Left hindlimb (tissue), 1 donor: ENCODE data around the gene VPS8.
"Not testable (repeated sequence)": the region's sequence is repeated elsewhere in the genome, so short reads cannot be mapped to it uniquely, and the experiment has no call there.

ENCODE experiments used
- DNase-seq: peaks from one replicate; pipeline ENCODE4 v3.0.0-alpha.2; 2018

Gene VPS8

GRCh38 chr3:184874709-184875644, 63.0 kb downstream of the VPS8 start:
- no peak for DNase-seq

GRCh38 chr3:184880276-184881019, 68.5 kb downstream of the VPS8 start:
- DNase-seq = no peak

- DNase-seq = no peak
Observed at GRCh38 chr3:184884359-184885017, 72.5 kb downstream of the VPS8 start.

DNA sequence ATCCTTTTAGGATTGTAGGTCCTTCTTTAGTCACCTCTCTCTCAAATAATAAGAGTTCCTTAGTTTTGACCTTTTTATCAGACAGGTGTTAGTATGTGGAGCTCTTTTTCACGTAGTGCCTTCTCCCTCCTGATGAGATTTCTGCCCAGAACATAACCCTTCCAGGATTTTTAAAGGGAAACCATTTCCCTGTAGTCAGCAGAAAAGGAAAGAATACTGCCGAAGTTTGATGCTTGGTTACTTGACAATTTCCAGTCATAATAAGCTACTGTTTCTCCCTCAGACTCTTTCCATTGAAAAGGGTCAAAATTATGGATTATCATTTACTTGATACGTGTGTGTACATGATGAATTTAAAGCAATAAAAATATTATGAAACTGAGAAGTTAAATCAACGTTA, 73.1 kb downstream of the VPS8 start:
- DNase-seq = no peak

DNA sequence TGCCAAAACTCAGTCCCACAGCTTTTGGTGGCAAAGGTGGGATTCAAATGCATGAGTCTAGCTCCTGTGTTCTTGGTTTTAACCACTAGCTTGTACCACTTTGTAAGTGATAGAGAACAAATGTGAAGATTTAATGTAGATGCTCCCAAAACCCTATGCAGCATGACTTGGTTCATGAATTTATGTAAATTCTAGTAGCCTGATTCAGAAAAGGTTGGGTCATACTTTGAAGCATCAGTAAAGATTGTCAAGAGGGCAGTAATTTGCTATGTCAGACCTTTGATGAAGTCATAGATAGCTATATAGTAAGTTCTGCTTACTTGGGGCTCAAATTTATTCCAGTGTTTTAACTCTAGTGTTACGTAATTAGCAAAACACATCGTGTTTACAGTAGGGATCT, 75.6 kb downstream of the VPS8 start:
- no peak for DNase-seq

DNA sequence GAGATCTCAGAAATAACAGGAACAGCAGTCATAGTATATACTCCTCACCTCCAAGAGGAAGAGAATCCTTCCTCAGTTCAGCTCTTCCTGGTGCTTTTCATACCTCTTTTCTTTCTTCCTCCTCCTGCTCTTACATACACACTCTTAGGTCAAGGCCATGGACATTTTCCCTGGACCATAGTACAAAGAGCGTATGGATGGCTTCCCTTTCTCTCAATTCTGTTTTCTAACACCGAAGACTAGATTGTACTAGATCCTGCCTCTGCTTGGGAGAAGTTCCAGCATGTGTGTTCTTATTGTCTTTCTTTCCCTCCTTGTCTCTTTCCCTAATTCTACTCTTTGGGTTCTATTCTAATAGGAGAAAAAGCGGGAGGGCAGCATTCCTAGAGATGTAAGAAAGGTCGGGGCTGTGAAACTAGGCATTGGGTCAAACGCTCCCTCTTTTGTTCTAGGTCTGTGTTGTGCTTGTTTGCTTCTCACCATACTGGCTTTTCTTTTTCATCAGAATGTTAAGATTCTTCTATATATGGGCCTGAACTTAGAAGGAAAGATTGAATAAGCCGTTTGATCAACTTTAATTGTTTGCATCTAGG, 77.4 kb downstream of the VPS8 start:
- DNase-seq = no peak

- no peak for DNase-seq
Observed at GRCh38 chr3:184894051-184894450, 82.1 kb downstream of the VPS8 start.

GRCh38 chr3:184895350-184895749, 83.4 kb downstream of the VPS8 start:
- DNase-seq = no peak

GRCh38 chr3:184896336-184896735, 84.4 kb downstream of the VPS8 start:
- DNase-seq = no peak

- DNase-seq = no peak
Observed at GRCh38 chr3:184899953-184900595, 88.1 kb downstream of the VPS8 start.

GRCh38 chr3:184907031-184907430, 95.1 kb downstream of the VPS8 start:
- not testable (repeated sequence) for DNase-seq

DNA sequence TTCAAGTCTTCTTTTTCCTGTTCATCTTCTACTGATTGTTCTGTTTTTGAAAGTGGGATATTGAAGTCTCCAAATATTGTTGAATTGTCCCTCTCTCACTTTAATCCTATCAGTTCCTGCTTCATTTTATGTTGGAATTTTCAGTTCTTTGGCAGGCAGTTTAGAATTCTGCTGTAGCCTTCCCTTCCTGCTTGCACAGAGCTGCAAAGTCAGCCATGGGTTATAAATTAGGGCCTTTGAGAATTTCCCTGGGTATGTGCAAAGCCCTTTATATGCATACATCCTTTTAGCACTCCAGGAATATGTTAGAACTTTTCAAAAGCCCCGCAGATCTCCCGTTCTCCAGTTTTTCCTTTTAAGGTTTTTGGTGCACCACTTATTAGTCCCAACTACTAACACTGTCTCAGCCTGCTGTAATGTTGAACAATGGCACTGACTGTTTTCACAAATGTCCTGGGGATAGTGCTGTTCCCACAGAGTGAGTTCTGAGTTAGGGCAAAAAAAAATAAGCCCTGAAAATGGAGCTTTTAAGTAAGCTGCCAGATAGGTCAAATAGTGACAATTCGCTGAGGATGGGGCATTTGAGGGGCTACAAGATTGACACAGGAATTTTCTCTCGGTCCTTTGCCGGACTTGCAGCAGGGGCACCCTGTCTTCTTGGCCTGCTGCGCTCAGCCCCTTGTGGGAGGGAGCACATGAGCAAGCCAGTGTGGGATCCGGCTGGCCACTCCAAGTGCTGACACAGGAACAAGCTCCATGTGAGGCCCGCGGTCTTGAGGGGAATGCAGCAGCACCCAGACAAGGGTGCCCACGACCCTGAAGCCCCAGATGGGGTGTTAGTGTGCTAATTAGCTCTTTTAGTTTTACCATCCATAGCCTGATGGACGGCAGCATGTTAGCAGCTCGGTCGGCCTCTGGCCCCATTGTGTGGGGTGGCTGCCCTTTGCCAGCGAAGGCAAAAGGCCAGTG, 96.0 kb downstream of the VPS8 start:
- DNase-seq = no peak

GRCh38 chr3:184908859-184909258, 96.9 kb downstream of the VPS8 start:
- DNase-seq = no peak

DNA sequence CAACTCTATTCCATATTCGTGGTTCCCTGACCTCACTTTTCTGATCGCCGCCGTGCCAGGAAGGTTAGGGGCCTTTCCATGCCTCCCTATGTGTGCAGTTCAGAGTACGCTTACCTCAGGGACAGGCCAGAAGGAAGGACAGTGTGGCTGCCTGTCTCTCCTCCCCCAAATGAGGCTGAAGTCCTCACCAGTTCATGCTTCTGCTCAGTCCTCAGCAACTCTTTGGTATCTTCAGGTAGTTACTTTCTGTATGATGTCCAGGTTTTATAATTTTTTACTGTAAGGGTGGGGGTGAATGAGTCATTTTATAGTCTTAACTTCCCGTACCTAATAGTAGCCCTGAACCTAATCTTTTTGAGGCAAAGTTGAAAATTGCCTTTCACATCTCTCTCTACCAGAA, 98.7 kb downstream of the VPS8 start:
- DNase-seq = no peak

GRCh38 chr3:184911570-184911969, 99.6 kb downstream of the VPS8 start:
- no peak for DNase-seq

GRCh38 chr3:184912163-184912562, 100.2 kb downstream of the VPS8 start:
- DNase-seq = no peak

DNA sequence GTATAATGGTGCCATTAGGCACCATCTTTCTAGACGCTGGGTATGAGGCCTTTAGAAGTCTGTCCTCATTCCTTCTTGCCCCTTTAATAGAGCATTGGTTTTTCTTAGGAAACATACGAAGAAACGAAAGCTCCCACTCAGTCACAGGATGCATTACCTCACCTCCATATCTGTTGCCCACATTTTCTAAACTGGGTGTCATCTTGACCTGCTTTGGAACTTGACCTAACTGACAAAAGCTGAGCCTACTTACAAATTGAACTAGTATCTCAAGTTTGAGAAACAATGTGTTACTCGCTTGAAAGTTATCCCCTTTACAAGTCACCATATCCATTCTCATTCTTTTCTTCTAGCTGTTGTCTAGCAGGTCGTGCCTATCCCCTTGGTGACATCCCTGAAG, 102.7 kb downstream of the VPS8 start:
- no peak for DNase-seq

DNA sequence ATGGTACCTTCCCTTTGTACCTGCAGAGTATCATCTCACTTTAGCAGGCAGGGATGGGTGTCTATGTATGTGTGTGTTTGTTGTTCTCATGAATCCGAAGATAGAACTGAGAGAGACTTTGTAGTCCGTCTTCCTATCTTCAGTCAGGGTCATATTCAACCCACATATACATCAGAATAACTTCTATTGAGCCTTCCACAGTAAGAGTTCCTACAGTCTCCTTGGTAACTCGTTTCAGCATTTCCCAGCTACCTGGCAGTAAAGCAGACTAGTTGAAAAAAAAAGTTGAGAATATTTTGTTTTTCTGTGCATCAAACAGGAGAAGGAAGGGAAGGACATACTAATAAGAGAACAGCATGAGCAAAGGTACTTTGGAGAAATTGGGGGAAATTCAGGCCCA, 106.8 kb downstream of the VPS8 start:
- DNase-seq = no peak

- no peak for DNase-seq
Observed at GRCh38 chr3:184919651-184920050, 107.7 kb downstream of the VPS8 start.

DNA sequence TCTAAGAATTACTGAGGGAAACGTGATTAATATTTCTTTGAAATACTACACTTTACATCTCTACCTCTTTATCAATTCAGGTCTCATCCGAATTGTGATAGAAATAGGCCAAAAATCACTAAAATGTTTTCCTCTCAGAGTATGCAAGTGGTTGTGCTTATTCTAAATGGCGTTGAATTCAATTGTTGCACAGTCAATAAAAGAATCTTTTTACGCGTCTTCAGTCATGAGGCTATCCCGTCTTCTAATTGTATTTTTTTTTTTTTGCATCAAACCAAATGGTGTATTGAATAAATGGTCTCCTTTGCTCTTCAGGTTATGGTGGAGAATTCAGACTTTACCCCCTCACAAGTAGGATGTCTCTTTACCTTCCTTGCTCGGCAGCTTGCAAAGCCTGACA, 112.6 kb downstream of the VPS8 start:
- no peak for DNase-seq

DNA sequence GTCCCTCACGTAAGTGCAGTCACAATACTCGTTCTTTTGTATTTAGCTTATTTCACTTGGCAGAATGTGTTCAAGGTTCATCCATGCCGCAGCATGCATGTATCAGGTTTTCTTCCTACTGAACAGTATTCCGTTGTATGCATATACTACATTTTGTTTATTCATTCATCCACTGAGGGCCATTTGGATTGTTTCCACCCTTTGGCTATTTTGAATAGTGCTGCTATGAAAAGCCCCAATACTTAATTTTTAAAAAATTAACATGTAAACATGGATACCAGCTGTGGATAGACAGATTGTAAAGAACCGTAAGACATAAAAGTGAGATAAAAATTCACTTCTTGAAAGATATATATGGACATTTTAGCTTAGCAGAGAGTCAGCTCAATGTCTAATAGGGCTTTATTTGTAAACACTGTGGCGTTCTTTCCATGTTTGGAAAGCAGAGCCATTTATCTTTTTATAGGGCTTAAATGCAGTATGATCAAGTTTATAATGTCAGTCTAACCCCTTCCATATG, 115.9 kb downstream of the VPS8 start:
- no peak for DNase-seq
